Breast epithelium (tissue), 4 donors: ENCODE data around the gene ZNF564. TPM values are rescaled to one million over a fixed set of nuclear protein-coding genes. Genes with fewer than 3 reads are reported as not detected.
"Not testable (repeated sequence)": the region's sequence is repeated elsewhere in the genome, so short reads cannot be mapped to it uniquely, and the experiment has no call there.

Experiments
- DNase-seq, 2 donors: peaks; one replicate each; pipeline ENCODE4 v3.0.0-alpha.2; 2019; ENCODE audit warnings: low spot score in 2 of 2
- H3K27ac ChIP-seq, 2 donors: fragments of 200-600 bp; sonication (generic) in 1 of 2; one replicate each; pipeline ENCODE4 v1.5.1; 2016 to 2019; ENCODE audit warnings: mild to moderate bottlenecking in 1 of 2
- H3K27me3 ChIP-seq, 2 donors: fragments of 200-600 bp; sonication (generic) in 1 of 2; one replicate each; pipeline versions ENCODE4 v1.5.1 to v1.6.0; 2017 to 2019; ENCODE audit warnings: control low read depth in 1 of 2, mild to moderate bottlenecking in 1 of 2
- H3K36me3 ChIP-seq: fragments of 200-600 bp; one replicate; pipeline ENCODE4 v1.5.1; 2019
- H3K4me1 ChIP-seq, 2 donors: fragments of 200-600 bp; sonication (generic); one replicate each; pipeline ENCODE4 v1.5.1; 2016 to 2019; ENCODE audit warnings: control low read depth in 1 of 2
- H3K4me3 ChIP-seq, 3 donors: fragments of 200-600 bp; sonication (generic); 1 replicate in 2 of 3; 2 replicates in 1 of 3; pipeline ENCODE4 v1.5.1; 2016 to 2019; ENCODE audit warnings: mild to moderate bottlenecking in 3 of 3, moderate library complexity in 2 of 3
- H3K9me3 ChIP-seq, 2 donors: fragments of 200-600 bp; sonication (generic) in 1 of 2; one replicate each; pipeline ENCODE4 v1.5.1; 2016 to 2019; ENCODE audit warnings: control low read depth in 1 of 2
- POLR2A ChIP-seq: fragments of 450-650 bp; IDR thresholded peaks from one replicate; pipeline ENCODE4 v1.6.1; 2016; ENCODE audit warnings: antibody characterized with exemption, mild to moderate bottlenecking, moderate library complexity
- POLR2AphosphoS5 ChIP-seq, 3 donors: sonication (generic); formaldehyde crosslinking; IDR thresholded peaks; one replicate each; pipeline ENCODE4 v1.6.1; 2017; ENCODE audit warnings: antibody characterized with exemption in 3 of 3
- intact Hi-C: fragments of 100-400 bp; cut with DNase I; formaldehyde crosslinking; loops from one replicate; pipeline ENCODE4 v1.15.1; 2023; ENCODE audit warnings: low total_unique reads
- total RNA-seq, 3 donors: library from RNA; depleted of rRNA; stranded (reverse); fragments of >200 nt; gene quantifications; one replicate each; pipeline ENCODE4 v1.1.0, GENCODE V29; 2016
- TF ChIP-seq, protein P1 (sequence below), 3 donors: fragments of 450-650 bp; IDR thresholded peaks; one replicate each; pipeline ENCODE4 v1.5.1; 2016 to 2017; ENCODE audit warnings: antibody characterized with exemption in 3 of 3, mild to moderate bottlenecking in 3 of 3, moderate library complexity in 3 of 3

ZNF564 gene
- total RNA-seq, 3 donors from 2014 or later, result 14.7 to 25.8 (median 18.7) TPM

DNA sequence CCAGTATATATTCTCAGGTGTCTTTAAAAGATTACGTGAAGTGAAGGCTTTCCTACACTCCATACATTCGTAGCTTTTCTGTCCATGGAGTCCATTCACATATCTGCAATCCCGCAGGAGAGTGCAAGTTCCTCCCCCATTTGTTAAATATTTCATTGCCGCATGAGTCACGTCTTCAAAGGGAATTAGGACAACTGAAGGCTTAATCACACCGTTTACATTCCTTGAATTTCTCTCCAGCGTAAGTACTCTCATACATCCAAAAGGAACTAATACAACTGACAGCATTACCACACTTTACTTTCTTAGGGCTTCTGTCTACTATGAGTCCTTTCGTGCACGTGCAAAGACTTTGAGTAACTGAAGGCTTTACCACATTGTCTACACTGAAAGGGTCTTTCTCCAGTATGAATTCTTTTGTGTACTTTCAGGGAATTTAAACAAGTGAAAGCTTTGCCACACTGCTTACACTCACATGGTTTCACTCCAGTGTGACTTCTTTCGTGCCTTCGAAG, 29.0 kb upstream of the ZNF564 start:
- intact Hi-C loops, result no loop called here
- H3K36me3 ChIP-seq, result peaks cover 21% of the 10 kb centered on the region

DNA sequence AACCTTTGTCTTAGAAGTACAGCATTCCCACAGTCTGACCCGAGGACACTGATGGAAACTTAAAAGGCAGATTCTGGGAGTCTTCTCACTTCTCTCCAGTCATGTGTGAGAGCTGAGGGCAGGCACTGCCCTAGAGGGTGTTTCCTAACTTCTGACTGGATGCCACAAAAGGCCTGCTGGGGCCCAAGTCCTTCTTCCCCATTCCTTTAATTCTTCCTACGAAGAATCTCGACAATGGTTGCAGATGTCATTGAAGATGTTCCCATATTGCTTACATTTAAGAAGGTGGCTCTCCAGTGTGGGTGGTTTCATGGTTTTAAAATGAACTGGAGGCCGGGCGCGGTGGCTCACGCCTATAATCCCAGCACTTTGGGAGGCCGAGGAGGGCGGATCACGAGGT, 27.4 kb upstream of the ZNF564 start:
- peaks cover 21% of the 10 kb centered on the region for H3K36me3 ChIP-seq
- peaks cover 27 to 35% of the 10 kb centered on the region in 2 donors for H3K9me3 ChIP-seq

More for the DNA sequence above, 29.0 kb upstream of the ZNF564 start:
- Histone ChIP-seq H3K27ac (no peak overlapping the region), H3K9me3 (peaks cover 27 to 35% of the 10 kb centered on the region in 2 donors), H3K4me3 (no peak overlapping the region), H3K4me1 (no peaks in the 10 kb centered on the region), H3K27me3 (no peaks in the 10 kb centered on the region)
- TF ChIP-seq, protein P1, sequence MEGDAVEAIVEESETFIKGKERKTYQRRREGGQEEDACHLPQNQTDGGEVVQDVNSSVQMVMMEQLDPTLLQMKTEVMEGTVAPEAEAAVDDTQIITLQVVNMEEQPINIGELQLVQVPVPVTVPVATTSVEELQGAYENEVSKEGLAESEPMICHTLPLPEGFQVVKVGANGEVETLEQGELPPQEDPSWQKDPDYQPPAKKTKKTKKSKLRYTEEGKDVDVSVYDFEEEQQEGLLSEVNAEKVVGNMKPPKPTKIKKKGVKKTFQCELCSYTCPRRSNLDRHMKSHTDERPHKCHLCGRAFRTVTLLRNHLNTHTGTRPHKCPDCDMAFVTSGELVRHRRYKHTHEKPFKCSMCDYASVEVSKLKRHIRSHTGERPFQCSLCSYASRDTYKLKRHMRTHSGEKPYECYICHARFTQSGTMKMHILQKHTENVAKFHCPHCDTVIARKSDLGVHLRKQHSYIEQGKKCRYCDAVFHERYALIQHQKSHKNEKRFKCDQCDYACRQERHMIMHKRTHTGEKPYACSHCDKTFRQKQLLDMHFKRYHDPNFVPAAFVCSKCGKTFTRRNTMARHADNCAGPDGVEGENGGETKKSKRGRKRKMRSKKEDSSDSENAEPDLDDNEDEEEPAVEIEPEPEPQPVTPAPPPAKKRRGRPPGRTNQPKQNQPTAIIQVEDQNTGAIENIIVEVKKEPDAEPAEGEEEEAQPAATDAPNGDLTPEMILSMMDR (IDR thresholded peaks at IDR 0.05), result no peak
- TF ChIP-seq POLR2AphosphoS5 (IDR thresholded peaks at IDR 0.05) (no peak), POLR2A (no peak)
- DNase-seq, result no peak

DNA sequence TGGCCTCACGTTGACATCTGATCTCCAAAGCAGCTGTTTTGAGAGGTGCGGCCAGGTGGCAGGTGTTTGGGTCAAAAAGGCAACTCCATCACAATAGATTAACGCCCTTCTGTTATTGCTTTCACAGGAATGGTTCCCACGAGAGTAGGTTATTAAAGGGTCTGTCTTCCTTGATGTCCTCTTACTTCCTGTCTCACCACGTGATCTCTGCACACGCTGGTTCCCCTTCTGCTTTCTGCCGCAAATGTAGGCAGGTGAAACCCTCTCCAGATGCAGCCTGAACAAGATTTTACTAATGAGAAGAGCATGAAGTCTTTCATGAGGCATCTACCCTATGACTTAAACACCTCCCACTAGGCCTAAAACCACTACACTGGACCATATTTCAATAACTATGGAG, 22.8 kb upstream of the ZNF564 start:
- intact Hi-C loops, result no loop called here
- Histone ChIP-seq H3K36me3 (peaks cover 4% of the 10 kb centered on the region), H3K9me3 (peaks cover 0 to 3% of the 10 kb centered on the region in 2 donors), H3K27me3 (no peaks in the 10 kb centered on the region), H3K4me3 (no peak overlapping the region), H3K4me1 (no peaks in the 10 kb centered on the region), H3K27ac (no peak overlapping the region)
- DNase-seq, result no peak
- TF ChIP-seq POLR2A (no peak), POLR2AphosphoS5 (IDR thresholded peaks at IDR 0.05) (no peak)
- TF ChIP-seq, protein P1 (IDR thresholded peaks at IDR 0.05), result no peak

More for the DNA sequence above, 27.4 kb upstream of the ZNF564 start:
- H3K27ac ChIP-seq, result no peak overlapping the region
- H3K27me3 ChIP-seq, result no peaks in the 10 kb centered on the region
- H3K4me3 ChIP-seq, result no peak overlapping the region
- intact Hi-C loops, result no loop called here
- TF ChIP-seq POLR2A, result no peak
- TF ChIP-seq, protein P1 (IDR thresholded peaks at IDR 0.05), result no peak
- TF ChIP-seq POLR2AphosphoS5 (IDR thresholded peaks at IDR 0.05), result no peak
- no peak for DNase-seq
- H3K4me1 ChIP-seq, result no peaks in the 10 kb centered on the region

DNA sequence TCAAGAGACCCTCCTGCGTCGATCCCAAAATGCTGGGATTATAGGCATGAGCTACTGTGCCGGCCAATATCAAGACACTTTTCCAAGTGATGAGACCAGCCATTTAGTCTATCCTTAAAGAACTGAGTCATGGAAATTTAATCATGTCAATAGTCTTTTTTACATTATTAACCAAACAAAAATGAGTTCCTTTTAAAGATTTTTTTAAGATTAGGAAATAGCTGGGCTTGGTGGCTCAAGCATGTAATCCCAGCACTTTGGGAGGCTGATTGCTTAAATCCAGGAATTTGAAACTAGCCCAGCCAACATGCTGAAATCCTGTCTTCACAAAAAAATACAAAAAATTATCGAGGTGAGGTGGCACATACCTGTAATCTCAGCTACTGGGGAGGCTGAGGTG, 16.7 kb upstream of the ZNF564 start:
- intact Hi-C loops, result no loop called here
- no peaks in the 10 kb centered on the region for H3K4me1 ChIP-seq
- no peak overlapping the region for H3K4me3 ChIP-seq
- no peak for DNase-seq
- H3K27me3 ChIP-seq, result no peaks in the 10 kb centered on the region
- no peak overlapping the region for H3K27ac ChIP-seq
- no peaks in the 10 kb centered on the region for H3K36me3 ChIP-seq
- no peak for TF ChIP-seq POLR2AphosphoS5 (IDR thresholded peaks at IDR 0.05)
- TF ChIP-seq POLR2A, result no peak
- TF ChIP-seq, protein P1 (IDR thresholded peaks at IDR 0.05), result no peak
- H3K9me3 ChIP-seq, result no peaks in the 10 kb centered on the region

DNA sequence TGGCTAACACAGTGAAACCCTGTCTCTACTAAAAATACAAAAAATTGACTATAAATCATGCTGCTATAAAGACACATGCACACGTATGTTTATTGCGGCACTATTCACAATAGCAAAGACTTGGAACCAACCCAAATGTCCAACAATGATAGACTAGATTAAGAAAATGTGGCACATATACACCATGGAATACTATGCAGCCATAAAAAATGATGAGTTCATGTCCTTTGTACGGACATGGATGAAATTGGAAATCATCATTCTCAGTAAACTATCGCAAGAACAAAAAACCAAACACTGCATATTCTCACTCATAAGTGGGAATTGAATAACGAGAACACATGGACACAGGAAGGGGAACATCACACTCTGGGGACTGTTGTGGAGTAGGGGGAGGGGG, 15.1 kb upstream of the ZNF564 start:
- not testable (repeated sequence) for H3K27me3 ChIP-seq

More for the DNA sequence above, 15.1 kb upstream of the ZNF564 start:
- H3K36me3 ChIP-seq, DNase-seq, H3K4me1 ChIP-seq, H3K4me3 ChIP-seq, H3K27ac ChIP-seq, intact Hi-C loops, H3K9me3 ChIP-seq: not testable (repeated sequence)
